CD4-positive, alpha-beta T cell treated with Interleukin-17A for 4 hours (primary cell): ENCODE results near the gene SLC5A5.
A peak's percentile ranks its signal among the peaks of the same experiment; 100 is the strongest.
"Not testable (repeated sequence)": the region's sequence is repeated elsewhere in the genome, so short reads cannot be mapped to it uniquely, and the experiment has no call there.

Source experiments
- DNase-seq: peaks from one replicate; pipeline ENCODE4 v3.0.0-alpha.2; 2020; ENCODE audit warnings: mixed read lengths

Gene SLC5A5

GRCh38 chr19:17872251-17873001, 681 bp downstream of the SLC5A5 start:
- peak; percentile 63 for DNase-seq

- peak; percentile 85 for DNase-seq
These were observed 2.3 kb downstream of the SLC5A5 start for GRCh38 chr19:17873786-17874757.

- DNase-seq: no peak
These were observed 3.0 kb downstream of the SLC5A5 start for GRCh38 chr19:17874758-17875135.

- no peak for DNase-seq
These were observed 6.0 kb downstream of the SLC5A5 start for GRCh38 chr19:17877696-17878095.

GRCh38 chr19:17879466-17879865, 7.7 kb downstream of the SLC5A5 start:
- no peak for DNase-seq

- no peak for DNase-seq
These were observed 10.0 kb downstream of the SLC5A5 start for GRCh38 chr19:17881701-17882100.

- no peak for DNase-seq
These were observed 12.1 kb downstream of the SLC5A5 start for GRCh38 chr19:17883627-17884410.

GRCh38 chr19:17886515-17886914, 14.8 kb downstream of the SLC5A5 start:
- no peak for DNase-seq

GRCh38 chr19:17887221-17887620, 15.5 kb downstream of the SLC5A5 start:
- not testable (repeated sequence) for DNase-seq

GRCh38 chr19:17888260-17888659, 16.5 kb downstream of the SLC5A5 start:
- no peak for DNase-seq

GRCh38 chr19:17889609-17890214, 18.0 kb downstream of the SLC5A5 start:
- DNase-seq: no peak

- no peak for DNase-seq
These were observed 22.0 kb downstream of the SLC5A5 start for GRCh38 chr19:17893766-17894165.

- no peak for DNase-seq
These were observed 31.0 kb downstream of the SLC5A5 start for GRCh38 chr19:17902701-17903100.

- DNase-seq: no peak
These were observed 36.5 kb downstream of the SLC5A5 start for GRCh38 chr19:17908244-17908643.

- no peak for DNase-seq
These were observed 37.4 kb downstream of the SLC5A5 start for GRCh38 chr19:17909003-17909732.

- no peak for DNase-seq
These were observed 39.1 kb downstream of the SLC5A5 start for GRCh38 chr19:17910791-17911360.

GRCh38 chr19:17915940-17916593, 44.3 kb downstream of the SLC5A5 start:
- no peak for DNase-seq

GRCh38 chr19:17918151-17918550, 46.4 kb downstream of the SLC5A5 start:
- not testable (repeated sequence) for DNase-seq

GRCh38 chr19:17919122-17919521, 47.4 kb downstream of the SLC5A5 start:
- not testable (repeated sequence) for DNase-seq

GRCh38 chr19:17920527-17920926, 48.8 kb downstream of the SLC5A5 start:
- no peak for DNase-seq

- DNase-seq: no peak
These were observed 50.4 kb downstream of the SLC5A5 start for GRCh38 chr19:17922138-17922537.
